HG02852 (cell line): ENCODE measurements around the gene MACROD2.

Experiments used
- ATAC-seq: cut with Tn5 transposase; IDR thresholded peaks from one replicate; pipeline ENCODE4 v1.9.1; 2021; ENCODE audit warnings: mild to moderate bottlenecking, moderate library complexity; ENCODE audit not compliant: unreplicated experiment

Gene MACROD2

DNA sequence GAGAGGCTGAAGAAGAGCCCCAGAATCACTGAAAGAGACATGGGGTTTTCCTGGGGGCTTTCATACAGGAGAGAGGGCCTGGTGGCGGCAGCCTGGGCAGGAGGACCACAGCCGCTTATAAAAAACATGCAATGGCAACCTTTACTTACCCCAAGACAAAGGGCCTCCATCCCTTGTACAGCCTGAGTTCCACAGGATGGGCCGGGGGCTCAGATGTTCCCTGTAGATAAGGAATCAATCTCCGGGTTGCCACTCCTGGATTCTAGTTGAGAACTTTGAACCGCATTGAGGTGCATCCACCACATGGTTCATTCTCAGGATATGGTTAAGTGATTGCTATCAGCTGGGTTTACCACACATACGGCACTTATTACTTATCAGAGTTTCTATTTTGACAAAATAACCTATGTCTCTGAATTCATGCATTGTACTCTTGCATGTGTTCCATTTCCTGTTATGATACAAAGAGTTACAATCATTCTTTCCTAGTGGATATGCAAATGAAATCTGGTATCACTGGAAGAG, 1900.3 kb downstream of the MACROD2 start:
- ATAC-seq: peak; percentile 96

DNA sequence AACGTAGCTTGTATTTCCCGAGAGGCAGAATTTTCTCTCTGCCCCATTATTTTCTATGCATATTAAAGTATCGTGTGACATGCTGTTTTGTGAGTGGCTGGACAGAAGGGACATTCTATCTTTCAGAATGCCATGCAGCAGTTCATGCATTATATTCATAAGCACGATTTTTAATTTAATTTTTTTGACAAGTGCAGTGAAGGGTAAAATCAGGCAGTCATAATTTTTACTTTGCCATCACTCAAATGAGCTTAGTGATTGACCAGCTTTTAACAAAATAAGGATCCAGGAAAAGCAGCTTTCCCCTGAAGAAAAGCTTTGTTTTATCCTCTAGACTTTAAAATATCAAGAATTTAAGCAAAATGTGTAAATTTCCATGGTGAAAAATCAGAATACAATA, 1904.7 kb downstream of the MACROD2 start:
- ATAC-seq: no peak

- no peak for ATAC-seq
Measured at GRCh38 chr20:15900443-15900842, 1905.1 kb downstream of the MACROD2 start.

DNA sequence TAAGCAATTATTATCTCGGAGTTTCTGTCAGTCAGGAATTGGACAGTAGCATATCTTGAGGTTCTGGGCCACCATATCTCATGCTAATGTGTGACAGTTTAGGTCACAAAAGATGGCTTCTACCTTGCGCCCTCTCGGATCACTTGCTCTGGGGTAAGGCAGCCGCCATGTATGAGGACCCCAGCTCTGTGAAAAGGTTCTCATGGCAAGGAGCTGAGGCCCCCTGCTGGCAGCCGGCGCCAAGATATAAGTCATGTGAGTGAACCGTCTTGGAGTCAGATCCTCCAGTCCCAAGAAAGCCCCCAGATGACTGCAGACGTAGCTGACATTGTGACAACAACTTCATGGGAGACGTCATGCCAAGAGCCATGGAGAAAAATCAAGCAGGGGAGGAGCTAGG, 1907.2 kb downstream of the MACROD2 start:
- ATAC-seq: no peak

DNA sequence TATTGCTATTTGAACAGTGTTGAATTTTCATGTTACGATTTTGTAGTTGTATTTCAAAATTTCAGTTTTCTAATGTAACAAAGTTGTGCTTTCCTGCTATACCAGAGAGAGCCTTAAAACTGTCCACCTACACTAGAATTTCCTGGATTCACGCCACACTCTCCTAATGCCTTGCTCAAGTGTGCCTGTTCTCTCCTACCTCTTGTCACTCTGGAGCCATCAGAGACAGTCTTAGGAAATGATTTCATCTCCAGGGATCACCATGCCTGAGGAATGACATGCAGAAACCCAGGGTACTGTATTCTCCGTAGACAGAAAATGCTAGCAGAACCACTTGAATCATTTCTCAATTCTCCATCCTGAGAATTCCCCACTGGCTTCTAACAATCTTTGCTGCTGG, 1910.3 kb downstream of the MACROD2 start:
- no peak for ATAC-seq

DNA sequence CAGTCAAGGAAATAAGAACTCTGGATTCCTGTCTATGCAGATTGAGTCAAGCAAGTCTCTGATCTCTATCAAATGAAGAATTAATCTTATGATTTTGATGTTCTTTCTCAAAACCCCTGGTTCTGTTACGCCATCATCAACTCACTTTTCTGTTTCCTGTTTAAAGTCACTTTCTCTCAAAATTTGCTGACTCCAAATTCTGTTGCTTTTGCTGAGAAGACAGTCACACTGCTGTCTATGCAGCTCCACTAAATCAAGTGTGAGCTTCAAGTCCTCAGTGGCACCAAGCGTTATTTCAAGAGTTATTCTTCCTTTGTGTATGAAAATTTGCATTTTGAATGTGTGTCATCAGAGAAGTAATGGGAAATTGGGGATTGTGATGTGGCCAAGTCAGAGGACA, 1914.7 kb downstream of the MACROD2 start:
- ATAC-seq: no peak

DNA sequence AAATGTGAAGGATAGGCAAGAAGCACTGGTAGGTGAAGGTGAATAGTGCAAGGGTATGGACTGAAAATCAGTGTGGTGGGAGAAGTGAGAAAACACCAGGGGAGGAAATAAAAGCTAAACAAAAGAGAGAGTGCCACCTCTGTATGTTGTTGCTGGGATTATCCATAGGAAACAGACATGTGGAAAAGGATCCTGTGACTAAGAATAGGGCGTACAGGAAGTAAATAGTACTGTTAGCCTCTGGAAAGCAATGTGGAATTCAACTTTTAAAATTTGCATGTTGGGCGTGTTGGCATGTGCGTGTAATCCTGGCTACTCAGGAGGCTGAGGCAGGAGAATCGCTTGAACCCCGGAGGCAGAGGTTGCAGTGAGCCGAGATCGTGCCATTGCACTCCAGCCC, 1916.3 kb downstream of the MACROD2 start:
- no peak for ATAC-seq

- no peak for ATAC-seq
Measured at GRCh38 chr20:15913391-15914025, 1918.2 kb downstream of the MACROD2 start.

GRCh38 chr20:15916623-15917022, 1921.3 kb downstream of the MACROD2 start:
- no peak for ATAC-seq

DNA sequence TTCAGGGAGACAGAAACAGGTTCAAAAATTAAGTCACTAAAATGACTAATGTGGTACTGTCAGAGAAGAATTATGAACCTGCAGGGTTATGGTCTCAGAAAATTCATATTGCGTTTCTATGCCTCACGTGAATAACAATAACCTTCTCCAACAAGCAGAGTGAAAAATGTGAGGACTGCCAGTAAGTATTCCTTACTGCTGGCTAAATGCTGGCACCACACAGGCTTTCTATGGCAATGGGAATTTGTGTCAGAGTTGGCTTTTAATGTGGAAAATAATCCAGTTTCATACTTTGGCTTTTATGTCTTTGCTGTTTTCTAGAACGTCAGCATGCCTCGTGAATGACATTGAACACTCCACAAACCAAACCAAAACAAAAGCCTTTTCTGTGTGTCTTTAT, 1922.0 kb downstream of the MACROD2 start:
- ATAC-seq: no peak

DNA sequence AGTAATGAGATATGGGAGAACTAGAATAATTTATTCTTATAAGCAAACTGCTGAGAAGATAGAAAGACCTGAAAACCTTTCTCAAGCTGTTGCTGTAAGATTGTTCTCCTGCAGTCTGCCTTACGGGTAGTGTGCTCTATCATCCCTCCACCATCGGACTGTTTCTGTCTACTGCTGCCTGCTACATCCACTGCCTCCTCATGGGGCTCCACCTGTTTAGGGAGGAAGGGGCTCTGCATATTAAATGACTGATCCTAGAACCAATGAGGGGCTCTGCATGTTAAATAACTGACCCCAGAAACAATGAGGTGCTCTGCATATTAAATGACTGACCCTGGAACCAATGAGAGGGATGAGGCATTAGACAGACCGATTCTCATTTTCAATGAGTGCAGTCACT, 1923.3 kb downstream of the MACROD2 start:
- ATAC-seq: no peak

- ATAC-seq: no peak
Measured at GRCh38 chr20:15919118-15919517, 1923.8 kb downstream of the MACROD2 start.

- ATAC-seq: no peak
Measured at GRCh38 chr20:15921930-15922329, 1926.6 kb downstream of the MACROD2 start.

DNA sequence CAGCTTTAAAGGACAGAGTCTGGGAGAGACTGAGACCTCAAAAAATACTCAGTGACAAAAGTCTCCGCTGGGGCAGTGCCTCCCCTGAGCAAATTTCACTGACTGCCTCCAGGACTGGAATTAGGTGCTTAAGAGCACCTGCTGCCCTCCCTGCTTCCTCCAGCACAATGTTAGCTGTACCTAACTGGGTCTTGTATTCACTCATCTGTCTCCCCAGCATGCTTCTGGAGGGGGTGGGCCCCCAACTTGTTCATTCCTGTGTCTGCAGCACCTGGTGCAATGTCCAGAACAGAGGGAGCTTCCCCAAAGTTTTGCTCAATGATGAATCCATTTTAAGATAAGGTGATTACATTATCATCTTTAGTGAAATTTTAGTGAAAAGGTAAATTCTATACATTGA, 1927.2 kb downstream of the MACROD2 start:
- peak; percentile 41 for ATAC-seq

DNA sequence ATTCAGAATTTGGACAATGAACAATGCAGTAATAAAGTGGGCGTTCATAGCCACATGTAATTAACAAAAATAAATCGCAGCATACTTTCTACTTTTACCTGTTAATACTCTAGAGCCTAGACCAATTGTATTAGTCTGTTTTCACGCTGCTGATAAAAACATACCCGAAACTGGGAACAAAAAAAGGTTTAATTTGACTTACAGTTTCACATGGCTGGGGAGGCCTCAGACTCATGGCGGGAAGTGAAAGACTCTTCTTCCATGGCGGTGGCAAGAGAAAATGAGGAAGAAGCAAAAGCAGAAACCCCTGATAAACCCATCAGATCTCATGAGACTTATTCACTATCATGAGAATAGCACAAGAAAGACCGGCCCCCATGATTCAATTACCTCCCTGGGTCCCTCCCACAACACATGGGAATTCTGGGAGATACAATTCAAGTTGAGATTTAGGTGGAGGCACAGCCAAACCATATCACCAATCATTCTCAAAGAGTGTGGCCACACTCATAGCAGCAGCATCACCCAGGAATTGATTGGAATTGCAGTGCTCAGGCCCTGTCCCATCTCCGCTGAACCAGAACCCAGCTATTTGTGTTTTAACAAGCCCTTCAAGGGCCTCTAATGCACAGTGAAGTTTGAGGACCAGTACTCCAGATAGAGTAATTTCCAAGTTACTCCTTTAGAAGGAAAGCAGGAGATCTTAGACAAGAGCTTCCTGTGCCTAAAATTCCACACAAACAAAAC, 1927.9 kb downstream of the MACROD2 start:
- ATAC-seq: peak; percentile 80

- no peak for ATAC-seq
Measured at GRCh38 chr20:15924556-15924955, 1929.2 kb downstream of the MACROD2 start.

GRCh38 chr20:15925376-15925775, 1930.1 kb downstream of the MACROD2 start:
- no peak for ATAC-seq

- ATAC-seq: no peak
Measured at GRCh38 chr20:15927893-15928650, 1932.8 kb downstream of the MACROD2 start.

GRCh38 chr20:15928946-15929345, 1933.6 kb downstream of the MACROD2 start:
- ATAC-seq: no peak

DNA sequence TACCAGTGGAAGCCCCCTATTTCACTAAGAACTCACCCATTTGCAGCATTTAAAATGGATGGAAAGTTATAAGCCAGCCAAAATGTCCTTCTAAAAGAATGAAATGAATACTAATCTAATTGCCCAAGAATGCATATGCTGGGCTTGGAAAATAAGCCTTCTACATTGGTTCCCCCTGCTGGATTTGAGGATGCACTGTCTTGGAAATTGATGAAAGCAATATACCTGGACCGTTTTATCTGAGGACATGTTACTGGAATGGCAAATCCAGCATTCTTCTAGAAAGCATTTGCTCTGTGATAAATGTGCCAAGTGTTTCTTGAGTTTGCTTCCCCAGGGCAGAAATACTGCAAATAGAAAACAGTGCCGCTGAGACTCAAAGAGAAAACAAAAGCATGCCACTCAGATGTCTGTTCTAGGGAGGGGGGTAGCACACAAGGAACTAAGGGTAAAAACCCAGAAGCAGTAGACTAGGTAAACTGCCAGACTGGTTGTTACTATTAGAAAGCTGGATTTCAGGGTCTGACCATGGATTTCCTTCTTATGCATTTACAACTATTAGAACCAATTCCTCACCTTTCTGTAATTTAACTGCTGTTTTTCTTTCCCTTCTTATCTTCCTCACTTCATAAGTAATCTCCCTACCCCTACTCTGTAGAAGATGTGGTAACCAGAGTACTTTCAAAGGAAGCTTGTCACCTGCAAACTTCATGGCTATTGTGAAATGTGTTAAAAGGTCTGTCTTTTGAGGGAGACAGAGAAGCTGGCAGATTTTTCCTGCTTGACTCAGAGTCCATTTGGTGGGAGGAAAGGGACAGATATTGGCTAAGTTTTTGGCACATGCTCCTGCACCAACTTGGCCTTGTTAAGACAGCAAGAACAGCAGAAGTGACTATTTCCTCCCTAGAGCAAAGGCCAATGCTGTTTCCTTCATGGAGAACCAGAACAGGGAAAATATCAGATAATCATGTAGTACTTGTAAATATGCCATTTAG, 1935.3 kb downstream of the MACROD2 start:
- no peak for ATAC-seq
